Right ventricle myocardium inferior (tissue), 1 donor: ENCODE results near the gene LRRC17. TPM values are rescaled to one million over a fixed set of nuclear protein-coding genes. Genes with fewer than 3 reads are reported as not detected.

Source experiments
- ATAC-seq: fragments of 200-7000 bp; cut with Tn5 transposase; one replicate; pipeline ENCODE4 v1.9.1; 2020; ENCODE audit warnings: mild to moderate bottlenecking, moderate library complexity
- DNase-seq: peaks from one replicate; pipeline ENCODE4 v3.0.0; 2021; ENCODE audit errors: missing footprints
- intact Hi-C: fragments of 100-400 bp; cut with DNase I; formaldehyde crosslinking; loops from one replicate; pipeline ENCODE4 v1.11.0; 2022
- long read RNA-seq: library from polyadenylated mRNA; unstranded; transcript quantifications from one replicate; pipeline ENCODE4 v2.0.0, GENCODE V29; 2021
- total RNA-seq: library from RNA; stranded (reverse); fragmentation: NEBNext Ultra II Directional; extraction: Animal tissue kit (Norgen Biotek cat#: 25700); gene quantifications from one replicate; pipeline ENCODE4 v1.2.1, GENCODE V29; 2021
- donor health status: DM: no; HTN: yes; CAD: no; lungs with severe emphysema.

Gene LRRC17, protein sequence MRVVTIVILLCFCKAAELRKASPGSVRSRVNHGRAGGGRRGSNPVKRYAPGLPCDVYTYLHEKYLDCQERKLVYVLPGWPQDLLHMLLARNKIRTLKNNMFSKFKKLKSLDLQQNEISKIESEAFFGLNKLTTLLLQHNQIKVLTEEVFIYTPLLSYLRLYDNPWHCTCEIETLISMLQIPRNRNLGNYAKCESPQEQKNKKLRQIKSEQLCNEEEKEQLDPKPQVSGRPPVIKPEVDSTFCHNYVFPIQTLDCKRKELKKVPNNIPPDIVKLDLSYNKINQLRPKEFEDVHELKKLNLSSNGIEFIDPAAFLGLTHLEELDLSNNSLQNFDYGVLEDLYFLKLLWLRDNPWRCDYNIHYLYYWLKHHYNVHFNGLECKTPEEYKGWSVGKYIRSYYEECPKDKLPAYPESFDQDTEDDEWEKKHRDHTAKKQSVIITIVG
- 2.1 TPM for total RNA-seq
- long read RNA-seq = 0 reads

DNA sequence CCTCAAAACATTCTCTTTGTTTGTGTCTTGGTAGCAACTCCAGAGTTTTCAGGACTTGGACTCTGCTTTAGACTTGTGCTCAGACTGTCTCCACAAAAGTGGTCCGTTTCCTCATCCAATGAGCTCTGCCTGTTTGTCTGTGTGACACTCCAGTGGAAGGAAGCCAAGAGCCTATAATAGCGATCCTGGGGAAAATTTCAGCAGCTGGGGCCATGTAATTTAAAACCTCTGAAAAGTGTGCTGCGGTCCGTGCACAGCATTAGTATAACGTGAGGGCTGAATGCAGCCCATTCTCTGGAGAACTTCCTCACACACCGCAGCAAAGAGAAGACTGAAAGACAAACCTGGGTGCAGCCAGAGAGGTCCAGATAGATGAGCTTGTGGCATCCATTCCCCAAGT lies at the start of gene LRRC17:
LRRC17 (plus strand) TSS at position 259 of the 400 bp plus-strand sequence. CDS start 20,914 bp downstream, outside the sequence.
- intact Hi-C loops = loop anchor here (10.0 kb wide), 1 partner anchor 82 kb away; no protein-coding TSS in a partner anchor
- no peak for DNase-seq
- ATAC-seq = peak; percentile 27

DNA sequence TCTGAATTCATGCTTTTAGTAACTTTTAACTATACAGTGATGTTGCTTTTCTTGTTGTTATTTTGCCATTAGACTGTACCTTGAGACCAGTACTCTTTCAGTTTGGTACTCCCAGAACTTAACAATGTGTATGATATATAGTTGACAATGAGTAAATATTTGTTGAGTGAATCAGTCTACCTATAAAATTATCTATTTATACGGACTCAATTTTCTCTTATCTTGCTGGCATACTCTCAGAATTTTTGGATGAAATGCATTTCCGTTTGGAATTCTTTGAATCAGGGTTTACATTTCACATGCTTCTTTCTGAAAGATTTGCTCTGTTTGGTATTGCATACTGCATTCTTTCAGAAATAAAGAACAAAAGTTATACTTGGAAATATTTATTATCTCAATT lies 47.8 kb upstream of the LRRC17 start:
- intact Hi-C loops = no loop called here
- no peak for DNase-seq
- no peak for ATAC-seq

DNA sequence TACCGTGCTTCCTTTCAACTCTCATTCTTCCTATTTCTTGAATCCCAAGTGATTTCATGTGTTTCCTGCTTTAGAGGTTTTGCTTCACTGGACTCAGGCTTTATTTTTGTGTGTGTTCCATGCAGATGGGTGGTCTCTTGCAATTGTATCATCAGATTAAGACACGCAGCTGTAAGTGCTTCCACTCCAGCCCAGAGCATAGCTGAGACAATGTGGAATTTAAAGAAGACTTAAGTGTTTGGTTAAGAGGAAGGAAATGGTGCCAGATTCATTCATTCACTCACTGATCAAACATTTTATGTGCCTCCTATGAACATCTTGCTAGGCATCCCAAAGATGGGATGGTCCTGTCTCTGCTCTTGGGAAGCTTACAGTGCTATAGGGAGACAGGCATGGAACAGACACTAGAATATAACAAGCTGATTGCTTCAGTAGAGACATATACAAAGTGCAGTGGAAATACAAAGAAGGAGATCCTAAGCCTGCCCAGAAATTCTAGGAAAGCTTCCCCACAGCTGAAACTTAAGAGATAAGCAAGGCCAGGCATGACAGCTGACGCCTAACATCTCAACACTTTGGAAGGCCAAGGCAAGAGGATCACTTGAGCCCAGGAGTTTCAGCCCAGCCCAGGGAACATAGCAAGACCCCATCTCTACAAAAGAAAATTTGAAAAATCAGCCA lies 46.1 kb upstream of the LRRC17 start:
- intact Hi-C loops = no loop called here
- no peak for ATAC-seq
- DNase-seq = no peak

DNA sequence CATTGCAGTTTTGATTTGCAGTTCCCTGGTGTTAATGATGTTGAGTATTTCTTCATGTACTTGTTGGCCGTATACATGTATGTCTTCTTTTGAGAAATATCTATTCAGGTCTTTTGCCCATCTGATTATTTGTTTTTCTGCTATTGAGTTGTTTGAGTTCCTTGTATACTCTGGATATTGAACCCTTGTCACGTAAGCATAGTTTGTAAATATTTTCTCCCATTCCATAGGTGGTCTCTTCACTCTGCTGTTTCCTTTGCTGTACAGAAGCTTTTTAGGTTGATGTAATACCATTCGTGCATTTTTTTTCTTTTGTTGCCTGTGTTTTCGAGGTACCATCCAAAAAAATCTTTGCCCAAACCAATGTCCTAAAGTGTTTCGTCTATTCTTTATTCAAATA lies 43.6 kb upstream of the LRRC17 start:
- ATAC-seq (no peak), DNase-seq (no peak)
- intact Hi-C loops = no loop called here

DNA sequence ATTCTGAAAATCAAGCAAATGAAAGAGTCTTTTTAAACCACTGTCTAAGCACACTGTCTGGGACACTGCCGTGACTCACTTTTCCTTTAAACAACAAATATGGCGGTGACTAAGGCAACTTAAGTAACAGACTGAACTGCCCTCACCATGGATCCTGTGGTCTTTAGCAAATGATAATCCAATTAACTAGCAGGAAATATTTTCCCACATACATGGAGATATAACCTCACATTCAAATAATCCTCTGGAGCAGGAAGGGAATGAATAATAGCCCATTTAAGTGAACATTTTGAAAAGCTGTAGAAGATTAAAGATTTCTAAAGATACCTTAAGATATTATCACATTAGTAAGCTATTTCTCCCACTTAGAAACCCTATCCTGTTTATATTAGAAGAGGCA lies 40.3 kb upstream of the LRRC17 start:
- ATAC-seq = no peak
- DNase-seq = no peak
- intact Hi-C loops = no loop called here

DNA sequence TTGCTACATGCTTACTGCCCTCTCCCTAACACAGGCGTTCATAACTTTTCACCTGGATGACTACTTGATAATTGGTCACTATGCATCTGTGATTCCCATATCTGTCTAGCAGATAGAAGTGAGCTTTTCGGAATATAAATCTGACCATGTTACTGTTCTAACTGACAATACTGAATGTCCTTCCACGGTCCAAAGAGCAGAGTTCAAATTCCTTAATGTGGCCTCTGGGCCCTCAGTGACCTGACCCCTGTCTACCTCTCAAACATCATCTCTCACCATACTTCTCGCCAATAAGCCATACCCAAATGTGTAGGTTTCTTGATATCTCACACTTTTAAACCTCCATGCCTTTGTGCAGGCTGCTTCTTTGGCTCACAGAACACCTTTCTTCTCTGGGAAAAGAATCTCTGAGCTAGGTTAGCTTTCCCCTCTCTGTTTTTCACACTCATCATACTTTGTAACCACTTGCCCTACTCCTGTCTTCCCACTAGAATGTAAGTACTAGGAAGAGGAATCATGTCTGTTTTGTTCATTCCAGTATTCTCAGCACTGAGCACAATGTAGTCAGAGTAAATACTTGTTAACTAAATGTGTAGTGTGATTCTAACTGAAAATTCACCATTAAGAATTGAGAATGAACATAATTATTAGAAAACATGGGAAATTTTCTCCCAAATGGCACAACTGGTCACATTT lies 39.2 kb upstream of the LRRC17 start:
- ATAC-seq (no peak), DNase-seq (no peak)
- intact Hi-C loops = no loop called here

DNA sequence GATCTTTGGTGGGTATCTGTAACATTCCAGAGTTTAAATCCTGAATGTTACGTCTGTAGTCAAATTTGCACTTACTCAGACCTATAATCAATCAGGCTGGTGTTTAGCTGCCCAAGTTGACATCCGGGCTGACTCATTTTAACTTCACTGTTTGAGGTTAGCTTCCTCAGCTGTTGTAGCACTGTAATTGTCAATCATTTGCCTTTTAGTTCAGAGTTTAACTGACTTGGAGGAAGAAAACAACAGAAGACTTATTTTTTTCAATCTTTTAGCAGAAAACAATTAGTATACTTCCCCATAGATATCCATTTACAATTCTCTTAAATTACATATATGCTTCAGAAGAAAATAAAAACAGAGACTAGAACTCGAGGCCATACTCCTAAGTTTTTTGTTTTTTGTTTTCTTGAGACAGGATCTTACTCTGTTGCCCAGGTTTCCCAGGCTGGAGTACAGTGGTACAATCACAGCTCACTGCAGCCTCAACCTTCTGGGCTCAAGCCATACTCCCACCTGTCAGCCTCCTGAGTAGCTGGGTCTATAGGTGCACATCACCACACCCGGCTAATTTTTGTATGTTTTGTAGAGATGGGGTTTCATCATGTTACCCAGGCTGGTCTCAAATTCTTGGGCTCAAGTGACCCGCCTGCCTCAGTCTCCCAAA lies 38.5 kb upstream of the LRRC17 start:
- DNase-seq (no peak), ATAC-seq (no peak)
- intact Hi-C loops = no loop called here

DNA sequence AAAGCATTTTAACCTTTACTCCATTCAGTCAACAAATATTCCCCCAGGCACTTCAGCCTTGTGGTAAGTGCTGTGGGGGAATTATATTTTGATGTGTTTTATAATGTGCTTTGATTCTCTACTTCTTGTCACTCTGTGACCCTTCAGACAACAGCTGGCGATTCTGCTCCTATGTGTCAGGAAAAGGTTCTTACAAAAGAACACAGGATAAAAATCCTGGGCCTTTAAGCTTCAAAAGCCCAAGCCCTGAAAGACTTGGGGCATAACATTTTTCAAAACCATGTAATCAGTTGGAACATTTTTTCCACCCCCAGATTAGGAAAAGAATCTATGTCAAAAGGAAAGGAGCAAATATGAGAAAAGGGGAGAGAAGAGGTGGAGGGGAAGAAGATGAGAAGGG lies 37.8 kb upstream of the LRRC17 start:
- ATAC-seq (no peak), DNase-seq (no peak)
- intact Hi-C loops = no loop called here

DNA sequence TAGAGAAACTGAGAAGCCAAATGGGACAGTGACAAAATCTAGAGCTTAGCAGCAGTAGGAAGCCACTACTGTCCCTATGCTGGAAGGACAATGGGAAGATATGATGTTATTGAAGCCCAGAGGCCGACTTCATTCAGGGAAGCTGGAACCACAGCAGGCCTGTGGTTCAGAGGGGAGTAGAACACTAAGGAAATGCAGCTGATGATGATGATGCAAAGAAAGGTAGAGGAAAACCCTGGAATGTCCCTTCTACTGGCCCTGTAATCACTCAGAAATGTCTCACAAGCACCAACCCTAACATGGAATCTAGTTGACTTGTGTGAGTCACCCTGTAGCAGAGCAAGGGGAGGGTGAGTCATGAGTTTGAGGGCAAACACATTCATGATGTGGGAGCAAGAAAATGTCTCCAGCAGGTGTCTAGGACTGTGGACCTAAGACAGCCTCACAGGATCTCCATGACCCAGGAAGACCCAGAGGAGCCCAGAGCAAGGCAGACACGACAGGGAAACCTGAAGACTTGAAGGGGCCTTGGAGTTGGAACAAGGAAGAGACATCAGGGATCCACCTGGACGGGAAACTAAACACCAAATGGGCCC lies 37.0 kb upstream of the LRRC17 start:
- ATAC-seq (no peak), DNase-seq (no peak)
- intact Hi-C loops = no loop called here

DNA sequence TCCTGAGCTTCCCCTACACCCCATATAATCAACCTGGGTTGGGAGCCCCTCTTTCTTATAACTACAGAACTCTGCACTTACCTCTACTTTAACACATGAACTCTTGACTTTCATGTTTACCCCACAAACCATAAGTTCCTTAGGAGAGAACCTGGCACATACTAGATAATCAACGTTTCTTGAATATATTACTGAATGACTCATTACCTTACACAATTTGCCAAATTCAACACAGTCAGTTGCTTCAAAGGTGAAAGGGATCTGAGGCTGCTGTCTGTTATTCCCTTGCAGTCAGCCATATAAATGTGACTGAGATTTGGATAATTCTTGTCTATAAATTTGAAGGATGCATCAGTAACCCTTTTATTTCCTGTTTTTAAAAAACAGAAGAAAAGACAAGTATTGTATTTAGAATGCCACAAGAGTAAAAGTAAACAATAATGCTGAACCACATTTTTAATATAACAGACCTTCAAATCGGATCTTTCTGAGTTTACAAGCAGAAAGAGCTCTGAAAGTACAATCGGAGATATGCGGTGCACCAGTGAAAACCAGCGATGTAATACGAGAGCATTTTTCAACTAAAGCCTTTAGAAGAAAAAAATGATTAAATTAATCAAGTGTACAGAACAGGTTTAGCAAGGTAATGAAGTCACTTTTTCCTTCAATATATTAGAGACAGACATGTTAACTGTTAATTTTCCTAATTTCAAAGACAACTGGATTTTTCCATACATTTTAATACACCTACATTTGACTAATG lies 29.5 kb upstream of the LRRC17 start:
- intact Hi-C loops = no loop called here
- DNase-seq (no peak), ATAC-seq (no peak)

DNA sequence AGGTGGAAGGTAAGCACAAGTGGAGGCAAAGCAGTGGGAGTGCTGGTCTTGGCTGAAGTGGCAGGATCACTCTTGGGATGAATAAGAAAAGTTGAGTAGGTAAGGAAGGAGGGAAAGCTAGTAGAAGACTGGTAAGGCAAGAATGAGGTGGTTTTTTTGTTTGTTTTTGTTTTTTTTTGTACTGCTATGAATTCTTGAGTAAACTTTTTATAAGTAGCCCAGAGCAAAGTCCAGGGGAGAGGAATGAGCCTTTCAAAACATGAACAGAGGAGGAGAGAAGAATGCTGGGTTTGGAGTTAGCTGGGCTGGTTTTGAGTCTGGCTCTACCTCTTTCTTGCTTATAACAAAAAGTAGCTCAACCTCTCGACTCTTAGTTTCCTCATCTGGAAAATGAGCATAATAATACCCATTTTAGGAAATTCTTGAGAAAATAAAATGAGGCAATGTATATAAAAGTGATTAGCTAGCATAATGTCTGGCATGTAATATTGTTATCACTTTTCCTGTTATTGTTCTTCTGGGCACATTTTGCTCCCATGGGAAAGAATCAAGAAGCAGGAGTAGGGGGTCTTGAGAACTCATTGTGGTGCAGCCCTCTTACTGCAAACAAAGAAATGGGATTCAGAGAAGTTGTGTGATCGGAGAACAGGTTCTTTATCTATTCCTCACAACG lies 24.1 kb upstream of the LRRC17 start:
- DNase-seq (no peak), ATAC-seq (no peak)
- intact Hi-C loops = no loop called here

DNA sequence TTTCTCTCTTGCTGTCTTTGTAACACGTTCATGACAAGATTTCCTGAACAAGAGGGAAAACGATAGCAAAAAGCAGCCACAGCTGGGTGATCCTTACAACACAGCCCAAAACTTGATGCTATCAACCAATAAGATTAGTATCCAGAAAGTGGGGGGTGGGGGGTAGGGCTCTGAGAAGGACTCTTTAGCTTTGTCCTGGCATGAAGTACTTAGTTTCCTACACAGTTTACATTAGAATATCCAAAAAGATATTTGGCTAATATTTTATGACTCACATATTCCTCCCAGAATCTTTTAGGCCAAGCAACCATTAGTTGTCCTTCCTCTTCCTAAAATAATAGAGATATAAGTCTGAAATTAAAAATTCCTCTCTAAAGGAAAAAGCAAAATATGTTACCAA lies 22.9 kb upstream of the LRRC17 start:
- DNase-seq (no peak), ATAC-seq (no peak)
- intact Hi-C loops = no loop called here

DNA sequence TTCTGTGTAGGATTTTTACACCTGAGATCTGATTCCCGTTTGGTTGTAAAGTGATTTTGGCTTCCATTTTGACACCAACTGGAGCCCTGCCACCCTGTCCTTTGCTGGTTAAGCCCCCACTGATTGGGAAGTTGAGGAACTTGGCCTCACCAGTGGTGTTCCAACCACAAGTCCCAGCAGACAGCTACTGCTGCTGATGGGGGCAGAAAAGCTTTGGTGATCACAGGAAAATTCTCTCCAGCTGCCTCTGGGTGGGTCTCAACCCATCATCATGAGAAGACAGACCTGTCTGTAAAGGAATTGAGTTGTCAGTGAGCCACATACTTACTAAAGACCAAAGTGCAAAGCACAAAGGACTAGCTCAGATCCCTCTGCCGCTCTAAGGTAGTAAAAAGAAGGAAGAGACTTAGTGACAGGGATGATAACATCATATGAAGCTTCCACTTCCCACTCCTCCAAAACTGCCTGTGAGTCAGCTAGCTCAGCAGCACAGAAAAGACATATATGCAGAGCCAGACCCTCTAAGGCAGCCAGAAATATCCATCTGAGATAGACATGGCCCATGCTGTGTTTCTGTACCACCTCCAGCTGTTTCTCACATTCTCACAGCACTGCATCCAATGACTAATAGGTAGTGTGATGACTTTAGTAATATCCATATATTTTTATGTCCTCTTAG lies 22.4 kb upstream of the LRRC17 start:
- no peak for ATAC-seq
- intact Hi-C loops = no loop called here
- DNase-seq = no peak

DNA sequence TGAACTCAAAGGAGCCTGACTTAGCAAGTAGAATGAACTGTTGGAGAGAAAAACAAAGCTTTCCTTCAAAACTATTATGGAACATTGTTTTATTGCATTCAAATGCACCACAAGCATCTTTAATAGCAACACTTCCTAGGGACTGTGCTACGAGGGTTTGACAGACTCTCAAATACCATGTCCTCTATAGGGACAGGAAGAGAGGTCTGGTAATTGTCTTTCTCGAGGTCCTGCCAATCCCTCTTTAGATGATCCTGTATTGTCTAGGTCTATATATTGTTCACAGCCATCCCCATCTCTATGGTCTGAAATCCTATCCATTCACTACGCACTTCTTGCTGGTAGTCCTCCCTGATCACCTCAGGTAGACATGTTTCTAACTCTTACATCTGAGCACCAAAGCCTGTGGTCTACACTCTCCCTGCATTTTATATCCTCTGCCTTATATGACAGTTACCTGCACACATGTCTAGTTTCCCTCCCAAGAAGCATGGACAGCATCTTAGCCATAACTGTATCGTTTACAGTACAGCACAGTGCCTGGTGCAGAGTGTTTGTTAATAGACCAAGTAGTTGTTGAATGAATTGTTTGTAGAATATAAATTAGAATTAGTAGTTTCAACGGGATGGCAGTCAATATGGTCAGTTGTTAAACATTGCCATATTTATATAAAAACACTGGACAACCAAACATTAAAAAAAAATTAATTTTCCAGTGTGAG lies 21.7 kb upstream of the LRRC17 start:
- DNase-seq (no peak), ATAC-seq (no peak)
- intact Hi-C loops = no loop called here

DNA sequence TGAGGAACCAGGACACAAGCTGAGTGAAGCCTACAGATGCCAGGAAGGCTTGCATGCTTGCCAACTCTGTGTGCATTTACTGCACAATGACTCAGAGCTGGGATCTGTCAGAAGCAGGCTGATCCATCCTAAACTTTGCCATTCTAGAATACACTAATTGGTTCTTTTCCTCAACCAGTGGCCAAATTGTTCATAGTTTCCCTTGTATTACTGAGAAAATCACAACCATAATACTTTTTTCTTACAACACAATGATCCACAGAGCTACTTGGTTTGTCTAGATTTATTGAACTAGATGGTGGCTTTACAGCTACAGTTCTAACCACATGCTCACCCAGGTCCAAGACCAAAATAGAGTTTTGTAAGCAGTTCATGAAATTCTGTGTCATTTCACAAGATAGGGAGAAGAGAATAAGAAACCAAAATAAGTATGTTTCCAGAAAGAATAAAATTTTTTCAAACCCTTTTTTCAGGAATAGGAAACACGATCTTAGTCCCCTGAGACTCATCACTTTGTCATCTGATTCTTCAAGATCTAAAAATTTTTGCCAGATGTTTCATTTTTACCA lies 21.0 kb upstream of the LRRC17 start:
- intact Hi-C loops = no loop called here
- no peak for DNase-seq
- ATAC-seq = peak; percentile 42

DNA sequence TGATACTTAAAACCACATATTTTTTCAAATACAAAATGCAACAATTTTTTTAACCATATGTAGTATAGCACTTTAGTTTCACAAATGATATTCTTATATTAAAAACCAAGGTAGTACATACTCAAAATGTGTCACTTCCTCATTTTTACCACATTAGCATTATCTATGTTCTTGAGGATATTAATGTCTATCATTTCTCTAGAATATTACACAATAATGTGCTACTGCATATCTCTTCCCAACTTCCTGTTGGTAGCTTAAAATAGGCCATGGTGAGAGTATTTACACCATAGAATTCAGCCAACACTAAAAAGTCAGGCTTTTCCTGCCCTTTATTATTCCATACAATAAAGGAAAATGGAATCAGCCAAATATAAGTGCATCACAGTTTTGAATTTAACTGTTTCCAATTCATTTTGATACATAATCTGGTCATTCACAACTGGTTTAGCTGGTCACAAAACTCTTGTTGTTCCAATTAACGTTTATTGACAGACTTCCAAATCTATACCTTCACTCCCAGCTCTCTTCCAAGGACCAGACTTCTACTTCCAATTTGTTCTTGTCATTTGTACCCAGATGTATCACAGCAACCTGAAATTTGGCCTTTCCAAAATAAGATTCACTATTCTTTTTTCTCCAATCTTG lies 20.0 kb upstream of the LRRC17 start:
- ATAC-seq (peak; percentile 53), DNase-seq (no peak)

More for the DNA sequence above, 20.0 kb upstream of the LRRC17 start:
- intact Hi-C loops = no loop called here
